RCC 7860 (cell line): Measurements from ENCODE around the gene TRIP6.

Experiments
- DNase-seq: peaks from one replicate; pipeline ENCODE4 v3.0.0-alpha.2; 2015; ENCODE audit warnings: low spot score
- FAIRE-seq: peaks from 2 replicates; lab custom pipeline; 2012; peaks lifted over from hg19 to GRCh38; lab: Jason Lieb, UNC

The TRIP6 gene

GRCh38 chr7:100873599-100874299, 6.6 kb downstream of the TRIP6 start:
- FAIRE-seq (no peak), DNase-seq (no peak)

- FAIRE-seq = no peak
- no peak for DNase-seq
Measured at GRCh38 chr7:100874300-100874576, 7.1 kb downstream of the TRIP6 start.

GRCh38 chr7:100874577-100875355, 7.6 kb downstream of the TRIP6 start, which contains the start of gene SRRT:
TSS of gene SRRT (plus strand) at chr7:100875103. CDS start at chr7:100875591, 488 bp downstream.
- peak; percentile 95 for DNase-seq
- FAIRE-seq = peak; percentile 81

GRCh38 chr7:100875356-100875751, 8.2 kb downstream of the TRIP6 start:
- FAIRE-seq = no peak

GRCh38 chr7:100878013-100878412, 10.8 kb downstream of the TRIP6 start:
- no peak for FAIRE-seq
- no peak for DNase-seq

More at GRCh38 chr7:100875356-100875751, 8.2 kb downstream of the TRIP6 start:
- DNase-seq = peak; percentile 30

- no peak for FAIRE-seq
Measured at GRCh38 chr7:100878685-100879084, 11.5 kb downstream of the TRIP6 start.

GRCh38 chr7:100879685-100880261, 12.6 kb downstream of the TRIP6 start:
- FAIRE-seq (no peak), DNase-seq (no peak)

More at GRCh38 chr7:100878685-100879084, 11.5 kb downstream of the TRIP6 start:
- no peak for DNase-seq

GRCh38 chr7:100880645-100881044, 13.5 kb downstream of the TRIP6 start:
- FAIRE-seq = no peak
- DNase-seq = no peak

GRCh38 chr7:100881136-100881535, 13.9 kb downstream of the TRIP6 start:
- DNase-seq (no peak), FAIRE-seq (no peak)

- DNase-seq (no peak), FAIRE-seq (no peak)
Measured at GRCh38 chr7:100882201-100882600, 15.0 kb downstream of the TRIP6 start.

- DNase-seq (no peak), FAIRE-seq (no peak)
Measured at GRCh38 chr7:100882785-100883526, 15.8 kb downstream of the TRIP6 start.

- no peak for FAIRE-seq
- DNase-seq = no peak
Measured at GRCh38 chr7:100884736-100885439, 17.7 kb downstream of the TRIP6 start.

GRCh38 chr7:100885440-100886141, 18.4 kb downstream of the TRIP6 start:
- FAIRE-seq (no peak), DNase-seq (no peak)

GRCh38 chr7:100886142-100886935, 19.2 kb downstream of the TRIP6 start:
- no peak for DNase-seq
- no peak for FAIRE-seq

GRCh38 chr7:100886936-100887515, 19.8 kb downstream of the TRIP6 start:
- DNase-seq = no peak
- no peak for FAIRE-seq

- FAIRE-seq (no peak), DNase-seq (no peak)
Measured at GRCh38 chr7:100887516-100888290, 20.5 kb downstream of the TRIP6 start.

GRCh38 chr7:100888291-100888987, 21.3 kb downstream of the TRIP6 start:
- no peak for DNase-seq
- no peak for FAIRE-seq
